ENCODE results near the gene CXCR2.
"Not testable (repeated sequence)": the region's sequence is repeated elsewhere in the genome, so short reads cannot be mapped to it uniquely, and the experiment has no call there.

CXCR2 gene

DNA sequence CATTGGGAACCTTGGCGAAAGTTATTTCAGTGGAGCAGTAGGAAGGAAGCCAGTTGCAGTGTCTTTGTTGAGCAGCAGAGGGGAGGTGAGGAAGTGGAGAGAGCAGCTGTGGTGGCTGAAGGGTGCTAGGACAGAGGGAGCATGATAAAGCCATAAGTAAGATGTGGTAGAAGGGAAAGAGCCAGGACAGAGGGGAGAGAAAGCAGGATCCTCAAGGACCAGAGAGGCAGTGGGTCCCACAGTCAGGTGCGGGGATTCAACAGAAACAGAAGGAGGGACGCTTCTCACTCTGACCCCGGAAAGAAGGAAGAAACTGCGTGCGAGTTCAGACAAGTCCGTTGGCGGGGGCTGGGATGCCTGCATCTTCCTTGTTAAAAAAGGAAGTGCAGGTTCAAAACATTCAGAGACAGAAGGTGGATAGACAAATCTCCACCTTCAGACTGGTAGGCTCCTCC is at the start of gene CXCR2:
Gene CXCR2, plus strand, starts transcription at position 403 of the 455 bp plus-strand sequence. CDS start 8,774 bp downstream, outside the sequence.
- DNase-seq (ENCODE audit: low spot score): no peak

DNA sequence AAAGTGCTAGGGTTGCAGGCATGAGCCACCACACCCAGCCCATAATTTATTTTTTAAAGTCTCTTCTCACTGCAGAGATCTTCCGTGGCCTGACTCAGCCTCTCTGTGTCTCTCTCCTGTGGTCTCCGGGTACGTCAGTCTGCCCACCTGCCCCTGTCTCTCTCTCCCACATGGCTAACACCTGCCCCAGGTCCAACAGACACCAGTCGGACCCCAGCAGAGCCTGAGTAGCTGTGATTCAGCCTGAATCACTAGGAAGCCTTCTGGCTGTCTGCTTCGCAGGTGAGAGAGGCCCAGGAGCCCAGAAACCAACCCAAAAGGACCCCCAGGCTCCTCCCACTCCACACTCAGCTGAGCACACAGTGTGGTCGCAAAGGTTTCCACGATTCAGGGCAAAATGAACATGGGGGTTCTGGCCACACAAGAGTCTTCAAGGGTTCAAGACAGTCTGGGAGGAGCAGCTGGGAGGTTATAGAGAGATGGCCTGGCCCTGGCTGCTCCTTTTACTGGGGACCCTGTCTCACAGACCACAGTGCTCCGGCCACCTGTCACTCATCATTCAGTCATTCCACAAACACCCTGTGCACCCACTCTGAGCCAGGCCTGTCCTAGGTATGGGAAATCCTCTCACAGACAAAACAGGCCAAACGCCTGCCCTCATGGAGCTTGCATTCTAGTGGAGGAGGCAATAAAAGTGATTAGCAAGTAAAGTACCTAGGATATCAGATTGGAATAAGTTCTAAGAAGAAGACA is 48.2 kb upstream of the CXCR2 start:
- DNase-seq (ENCODE audit: low spot score): no peak

DNA sequence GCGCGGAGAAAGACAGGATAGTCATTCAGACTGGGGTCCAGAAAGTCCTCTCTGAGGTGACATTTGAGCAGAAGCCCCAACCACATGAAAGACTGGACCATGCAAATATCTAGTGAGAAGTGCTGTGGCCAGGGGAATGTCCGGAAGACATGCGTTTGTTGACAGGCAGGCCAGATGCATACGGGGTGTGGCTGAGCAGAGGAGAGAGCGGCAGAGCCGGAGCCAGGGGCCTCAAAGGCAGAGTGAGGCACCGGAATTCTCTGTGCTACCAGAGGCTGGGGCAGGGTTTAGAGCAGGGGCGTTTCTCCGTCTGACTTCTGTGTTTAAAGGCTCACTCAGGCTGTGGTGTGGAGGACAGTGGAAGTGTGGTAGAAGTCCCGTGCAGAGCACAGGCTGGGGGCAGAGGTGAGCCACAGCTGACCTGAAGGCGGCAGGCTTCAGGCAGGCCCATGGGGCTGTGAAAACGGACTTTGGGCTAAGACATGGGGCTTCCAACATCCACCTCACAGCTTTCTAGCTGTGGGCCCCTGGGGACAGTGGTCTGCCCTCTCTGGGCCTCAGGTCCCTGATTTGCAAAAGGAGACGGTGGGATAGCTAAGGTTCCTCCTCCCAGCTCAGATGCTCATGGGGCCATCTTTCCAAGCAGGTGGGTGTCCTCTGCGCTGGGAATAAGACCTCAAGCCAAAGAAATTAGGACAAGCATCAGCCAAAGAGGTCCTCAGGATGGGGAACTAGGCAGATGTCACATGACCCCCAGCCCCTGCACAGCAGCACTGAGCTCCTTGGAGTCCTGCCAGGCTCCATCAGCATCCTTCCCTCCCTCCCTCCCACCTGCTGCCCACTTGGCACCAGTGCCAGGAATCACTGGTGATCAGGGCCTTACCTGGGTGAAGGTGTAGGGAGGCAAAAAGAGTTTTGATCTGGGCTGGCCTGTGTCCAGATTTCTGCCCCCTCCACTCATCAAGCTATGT is 45.6 kb upstream of the CXCR2 start:
- no peak for DNase-seq (ENCODE audit: low spot score)

DNA sequence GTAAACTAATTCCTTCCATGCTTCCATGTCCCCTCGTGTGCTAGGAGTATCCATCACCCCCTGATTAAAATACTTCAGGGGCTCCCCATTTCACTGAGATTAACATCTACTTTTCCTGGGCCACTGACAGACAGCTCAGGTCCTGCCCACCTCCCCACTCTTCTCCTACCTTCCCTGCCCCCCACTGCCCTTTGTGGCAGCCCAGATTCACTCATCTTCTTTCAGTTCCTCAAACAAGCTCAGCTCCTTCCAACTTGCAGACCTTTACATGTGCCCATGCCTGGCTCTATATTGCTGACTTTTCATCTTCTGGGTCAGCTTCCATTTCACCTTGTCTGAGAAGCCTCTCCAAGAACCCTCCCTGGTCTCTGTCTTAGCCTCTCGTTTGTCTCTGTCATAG is 44.8 kb upstream of the CXCR2 start:
- DNase-seq (ENCODE audit: low spot score): no peak

DNA sequence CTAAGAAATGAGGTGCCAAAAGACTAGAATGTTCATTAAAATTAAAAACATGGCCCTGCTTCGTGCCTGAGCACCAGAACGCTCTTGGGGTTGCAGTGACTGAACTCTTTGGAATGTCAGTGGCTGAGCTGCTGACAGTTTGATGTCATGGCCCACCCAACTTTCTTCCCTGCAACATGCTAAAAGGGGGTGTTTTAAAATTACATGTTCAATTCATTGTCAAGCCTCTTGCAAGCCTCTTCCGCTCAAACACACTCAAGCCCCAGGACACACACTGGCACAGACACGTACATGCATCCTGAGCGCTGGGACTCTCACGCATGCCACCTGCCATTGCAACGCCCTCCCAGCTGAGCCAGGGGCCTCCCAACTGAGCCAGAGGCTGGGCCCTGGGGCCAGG is 44.1 kb upstream of the CXCR2 start:
- DNase-seq (ENCODE audit: low spot score): no peak

DNA sequence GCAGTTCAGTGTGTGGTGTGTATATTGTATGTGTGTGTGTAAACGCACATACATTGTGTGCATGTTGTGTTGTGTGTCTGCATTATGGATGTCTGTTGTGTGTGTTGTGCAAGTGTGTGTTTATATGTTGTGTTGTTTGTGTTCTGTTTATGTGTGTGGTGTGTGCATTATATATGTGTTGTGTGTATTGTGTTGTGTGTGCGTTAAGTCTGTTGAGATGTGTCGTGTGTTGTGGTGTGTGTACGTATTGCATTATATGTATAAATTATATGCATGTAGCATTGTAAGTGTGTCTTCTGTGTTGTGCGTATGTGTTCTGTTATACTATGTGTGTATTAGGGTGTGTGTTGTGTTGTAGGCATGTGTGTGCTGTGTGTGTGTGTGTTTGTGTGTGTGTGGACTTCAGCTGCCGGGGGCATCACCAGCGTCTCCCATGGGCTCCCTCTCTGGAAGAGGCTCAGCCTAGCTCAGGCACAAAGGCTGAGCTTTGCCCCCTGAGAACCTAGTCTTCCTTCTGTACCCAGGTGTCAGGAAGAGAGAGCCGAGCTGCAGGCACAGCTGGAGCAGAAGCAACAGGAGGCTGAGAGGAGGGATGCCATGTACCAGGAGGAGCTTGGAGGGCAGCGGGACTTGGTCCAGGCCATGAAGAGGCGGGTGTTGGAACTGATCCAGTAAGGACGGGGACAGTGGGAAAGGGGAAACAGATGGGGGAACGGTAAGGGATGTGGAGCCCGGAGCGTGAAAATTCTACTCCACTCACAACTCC is 43.1 kb upstream of the CXCR2 start:
- DNase-seq (ENCODE audit: low spot score): no peak

DNA sequence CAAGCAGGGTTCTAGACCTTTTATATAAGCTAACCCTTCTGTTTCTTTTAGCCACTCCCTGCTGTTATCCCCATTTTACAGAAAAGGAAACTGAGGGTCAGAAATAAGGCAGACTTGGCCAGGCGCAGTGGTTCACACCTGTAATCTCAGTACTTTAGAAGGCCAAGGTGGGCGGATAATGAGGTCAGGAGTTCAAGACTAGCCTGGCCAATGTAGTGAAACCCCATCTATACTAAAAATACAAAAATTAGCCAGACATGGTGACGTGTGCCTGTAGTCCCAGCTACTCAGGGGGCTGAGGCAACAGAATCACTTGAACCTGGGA is 42.5 kb upstream of the CXCR2 start:
- DNase-seq (ENCODE audit: low spot score): no peak

DNA sequence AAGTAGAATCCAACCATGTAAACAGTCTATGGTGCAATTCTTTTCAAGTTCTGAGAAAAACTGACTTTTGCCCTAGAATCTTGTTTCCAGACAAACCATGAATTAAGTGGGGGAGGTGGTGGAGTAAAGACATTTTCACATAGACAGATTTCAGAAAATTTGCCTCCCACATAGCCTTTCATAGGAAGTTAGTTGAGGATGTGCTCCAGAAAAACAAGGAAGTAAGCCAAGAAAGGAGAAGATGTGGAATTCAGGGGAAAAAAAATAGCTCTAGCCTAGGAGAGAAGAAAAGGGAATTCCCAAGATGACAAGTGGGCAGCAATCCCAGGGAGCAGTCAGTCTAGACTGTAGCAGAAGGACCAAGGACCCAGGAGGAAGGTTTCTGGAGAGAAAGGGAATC is 39.4 kb upstream of the CXCR2 start:
- no peak for DNase-seq (ENCODE audit: low spot score)

DNA sequence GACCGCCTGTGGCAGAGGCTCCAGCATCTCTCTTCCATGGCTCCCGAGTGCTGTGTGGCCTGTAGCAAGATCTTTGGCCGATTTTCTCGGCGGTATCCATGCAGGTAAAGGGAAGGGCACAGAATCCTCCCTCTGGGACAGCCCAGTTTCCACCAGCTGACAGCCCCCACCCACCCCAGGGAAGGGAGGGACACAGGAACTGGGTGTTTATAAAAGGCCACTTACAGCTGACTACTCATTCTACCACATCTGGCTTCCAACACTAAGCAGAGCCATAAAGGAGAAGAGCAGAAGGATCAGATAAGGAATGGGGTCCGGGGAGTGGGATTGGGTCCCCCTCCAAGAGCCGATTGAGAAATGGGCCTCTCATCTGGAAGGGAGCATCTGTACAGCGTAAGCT is 36.6 kb upstream of the CXCR2 start:
- no peak for DNase-seq (ENCODE audit: low spot score)

DNA sequence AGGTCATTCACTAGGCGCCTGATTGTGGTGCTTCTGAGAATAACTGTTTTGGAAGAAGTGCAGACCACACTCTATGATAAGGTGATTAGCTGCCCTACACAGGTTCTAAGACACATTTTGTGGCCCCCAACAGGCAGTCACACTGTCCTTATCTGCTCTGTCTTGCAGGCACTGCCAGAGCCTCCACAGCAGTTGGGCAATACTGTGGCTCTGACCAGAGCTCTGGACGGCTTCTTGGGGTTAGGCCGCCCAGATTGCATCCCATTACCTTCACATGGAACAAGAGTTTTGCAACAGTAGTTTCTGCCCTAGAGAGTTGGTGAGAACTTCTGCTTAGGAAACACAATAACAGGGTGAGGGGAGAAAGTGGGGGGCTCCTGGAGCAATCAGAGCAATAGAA is 34.1 kb upstream of the CXCR2 start:
- DNase-seq (ENCODE audit: low spot score): no peak

DNA sequence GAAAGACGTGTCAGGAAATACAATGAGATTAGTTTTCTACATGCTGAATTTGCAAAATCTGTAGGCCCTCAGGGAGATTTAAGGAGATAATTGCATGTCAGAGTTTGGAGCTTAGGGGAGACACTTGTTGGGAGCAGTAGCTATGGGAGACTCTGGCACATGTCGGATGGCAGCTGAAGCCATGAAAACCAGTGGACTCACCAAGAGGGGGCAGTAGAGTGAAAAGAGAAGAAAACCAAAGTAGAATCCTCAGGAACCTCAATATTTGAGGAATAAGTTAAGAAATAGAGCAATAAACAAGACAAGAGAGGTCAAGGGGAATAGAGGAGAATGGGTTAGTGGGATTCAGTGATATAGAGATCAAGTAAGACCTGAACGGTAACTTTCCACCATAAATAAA is 31.9 kb upstream of the CXCR2 start:
- DNase-seq (ENCODE audit: low spot score): no peak

DNA sequence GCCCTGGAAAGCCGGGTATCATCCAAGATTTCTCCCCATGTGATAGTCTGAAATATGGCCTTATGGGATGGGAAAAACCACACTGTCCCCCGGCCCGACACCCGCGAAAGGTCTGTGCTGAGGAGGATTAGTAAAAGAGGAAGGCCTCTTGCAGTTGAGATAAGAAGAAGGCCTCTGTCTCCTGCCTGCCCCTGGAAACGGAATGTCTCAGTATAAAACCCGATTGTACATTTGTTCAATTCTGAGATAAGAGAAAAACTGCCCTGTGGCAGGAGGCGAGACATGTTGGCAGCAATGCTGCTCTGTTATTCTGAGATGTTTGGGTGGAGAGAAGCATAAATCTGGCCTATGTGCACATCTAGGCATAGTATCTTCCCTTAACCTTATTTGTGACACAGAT is 30.0 kb upstream of the CXCR2 start:
- DNase-seq (ENCODE audit: low spot score): no peak

DNA sequence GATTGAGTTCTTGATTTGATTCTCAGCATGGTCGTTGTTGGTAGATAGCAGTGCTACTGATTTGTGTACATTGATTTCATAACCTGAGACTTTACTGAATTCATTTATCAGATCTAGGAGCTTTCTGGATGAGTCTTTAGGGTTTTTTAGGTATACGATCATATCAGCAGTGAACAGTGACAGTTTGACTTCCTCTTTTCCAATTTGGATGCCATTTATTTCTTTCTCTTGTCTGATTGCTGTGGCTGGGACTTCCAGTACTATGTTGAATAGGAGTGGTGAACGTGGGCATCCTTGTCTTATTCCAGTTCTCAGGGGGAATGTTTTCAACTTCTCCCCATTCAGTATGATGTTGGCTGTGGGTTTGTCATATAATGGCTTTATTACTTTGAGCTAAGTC is 27.9 kb upstream of the CXCR2 start:
- no peak for DNase-seq (ENCODE audit: low spot score)

DNA sequence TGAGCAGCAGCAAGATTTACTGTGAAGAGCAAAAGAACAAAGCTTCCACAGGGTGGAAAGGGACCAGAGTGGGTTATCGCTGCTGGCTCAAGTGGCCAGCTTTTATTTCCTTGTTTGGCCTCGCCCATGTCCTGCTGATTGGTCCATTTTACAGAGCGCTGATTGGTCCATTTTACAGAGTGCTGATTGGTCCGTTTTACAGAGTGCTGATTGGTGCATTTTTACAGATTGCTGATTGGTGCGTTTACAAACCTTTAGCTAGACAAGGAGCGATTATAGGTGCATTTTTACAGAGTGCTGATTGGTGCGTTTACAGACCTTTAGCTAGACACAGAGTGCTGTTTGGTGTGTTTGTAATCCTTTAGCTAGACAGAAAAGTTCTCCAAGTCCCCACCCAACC is 17.0 kb upstream of the CXCR2 start:
- DNase-seq (ENCODE audit: low spot score): not testable (repeated sequence)

DNA sequence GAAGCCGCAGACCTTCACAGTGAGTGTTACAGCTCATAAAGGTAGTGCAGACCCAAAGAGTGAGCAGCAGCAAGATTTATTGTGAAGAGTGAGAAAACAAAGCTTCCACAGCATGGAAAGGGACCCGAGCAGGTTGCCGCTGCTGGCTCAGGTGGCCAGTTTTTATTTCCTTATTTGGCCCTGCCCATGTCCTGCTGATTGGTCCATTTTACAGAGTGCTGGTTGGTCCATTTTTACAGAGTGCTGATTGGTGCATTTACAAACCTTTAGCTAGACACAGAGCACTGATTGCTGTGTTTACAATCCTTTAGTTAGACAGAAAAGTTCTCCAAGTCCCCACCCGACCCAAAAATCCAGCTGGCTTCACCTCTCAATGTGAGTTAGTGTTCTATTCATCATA is 4.0 kb upstream of the CXCR2 start:
- DNase-seq (ENCODE audit: low spot score): not testable (repeated sequence)

DNA sequence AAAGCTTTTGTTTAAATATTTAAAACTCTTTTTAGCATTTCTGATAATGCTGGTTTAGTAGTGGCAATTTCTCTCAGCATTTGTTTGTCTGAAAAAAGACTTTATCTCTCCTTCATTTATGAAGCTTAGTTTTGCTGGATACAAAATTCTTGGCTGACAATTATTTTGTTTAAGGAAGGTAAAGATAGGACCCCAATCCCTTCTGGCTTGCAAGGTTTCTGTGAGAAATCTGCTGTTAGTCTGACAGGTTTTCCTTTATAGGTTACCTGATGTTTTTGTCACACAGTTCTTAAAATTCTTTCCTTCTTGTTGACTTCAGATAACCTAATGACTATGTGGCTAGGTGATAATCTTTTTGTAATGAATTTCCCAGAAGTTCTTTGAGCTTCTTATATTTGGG is 3.5 kb upstream of the CXCR2 start:
- DNase-seq (ENCODE audit: low spot score): not testable (repeated sequence)

DNA sequence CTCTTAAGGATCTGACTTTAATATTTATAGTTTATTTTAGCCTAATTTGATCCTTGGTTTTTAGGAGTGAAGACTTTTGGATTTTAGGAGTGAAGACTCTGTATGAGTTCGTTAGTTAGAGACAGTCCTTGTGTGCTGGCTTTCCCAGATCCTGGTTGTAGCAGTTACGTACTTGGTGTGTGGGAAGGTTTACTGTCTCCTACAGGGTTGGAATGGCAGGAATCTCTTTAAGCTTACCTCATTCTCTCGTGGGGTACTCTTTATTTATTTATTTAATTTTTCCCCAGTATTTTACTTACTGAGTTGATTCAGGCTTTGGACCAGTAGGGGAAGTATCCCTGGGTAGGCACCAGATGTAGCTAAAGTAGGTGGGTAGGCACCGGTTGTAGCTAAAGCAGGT is 1.8 kb upstream of the CXCR2 start:
- DNase-seq (ENCODE audit: low spot score): no peak

DNA sequence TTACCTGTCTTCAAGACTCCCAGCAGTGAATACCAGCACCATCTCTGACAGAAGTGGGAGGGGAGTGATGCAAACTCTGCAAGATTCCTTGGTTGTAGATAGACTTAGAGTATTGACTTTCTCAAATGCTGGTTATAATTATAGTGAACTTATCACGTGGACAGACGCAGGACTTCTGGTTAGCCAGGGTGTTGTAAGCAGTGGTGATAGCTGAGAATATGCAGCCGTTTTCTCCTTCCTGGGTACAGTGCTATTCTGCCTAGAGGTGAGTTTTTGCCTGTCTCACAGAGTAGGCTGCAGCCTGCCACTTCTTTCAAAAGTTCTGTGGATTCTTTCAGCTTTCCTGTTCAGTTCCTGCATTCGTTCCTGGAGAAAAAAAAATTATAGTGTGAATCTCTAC is 733 bp upstream of the CXCR2 start:
- DNase-seq (ENCODE audit: low spot score): no peak

DNA sequence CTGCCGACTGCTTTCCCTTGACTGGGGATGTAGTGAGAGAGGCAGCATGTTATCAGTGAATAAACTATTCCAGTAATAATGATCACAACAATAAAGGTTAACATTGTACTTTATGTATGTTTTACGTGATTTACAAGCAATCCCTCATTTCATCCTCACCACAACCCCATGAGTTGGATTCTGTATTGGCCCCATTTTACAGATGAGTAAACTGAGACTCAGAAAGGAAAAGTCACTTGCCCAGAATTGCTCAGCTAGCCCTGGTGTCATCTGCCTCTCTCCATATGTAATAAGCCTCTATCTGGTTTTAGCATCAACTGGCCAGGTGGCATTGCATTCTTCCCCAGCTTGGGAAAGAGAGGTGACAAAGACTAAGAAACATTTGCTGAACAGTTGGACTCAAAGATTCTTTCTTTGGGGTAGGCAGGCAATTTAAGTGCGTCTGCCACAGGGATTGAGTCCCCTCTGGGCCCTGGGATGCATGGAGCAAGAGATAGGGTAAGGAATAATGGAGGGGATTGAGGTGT is 2.2 kb downstream of the CXCR2 start:
- DNase-seq (ENCODE audit: low spot score): no peak

DNA sequence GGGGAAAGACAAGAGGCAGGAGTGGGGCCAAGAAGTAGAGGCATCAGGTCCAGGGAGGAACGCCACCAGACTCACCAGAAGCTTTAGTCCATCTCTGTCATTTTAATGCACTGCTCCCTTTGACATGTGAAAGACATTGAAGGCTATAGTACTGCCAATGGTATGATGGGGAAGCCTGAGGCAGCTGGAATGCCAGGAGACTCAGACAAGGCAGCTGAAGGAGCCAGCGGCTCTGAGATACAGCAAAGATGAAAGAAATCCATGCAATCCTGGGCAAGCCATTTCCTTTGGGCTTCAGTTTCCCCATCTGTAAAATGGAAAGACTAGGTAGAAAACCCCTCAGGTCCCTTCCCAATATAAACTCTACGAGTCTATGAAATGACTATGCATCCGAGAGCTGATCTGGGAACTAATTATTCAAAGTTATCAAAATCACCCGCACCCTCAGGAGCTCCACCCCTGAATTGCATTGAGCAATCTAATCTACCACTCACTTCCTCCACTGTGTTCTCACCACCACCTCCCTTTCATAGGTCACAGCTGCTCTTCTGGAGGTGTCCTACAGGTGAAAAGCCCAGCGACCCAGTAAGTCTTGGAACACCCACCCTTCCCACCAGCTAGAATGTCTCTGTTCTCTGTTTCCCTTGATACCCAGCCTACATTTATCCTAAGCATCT is 3.1 kb downstream of the CXCR2 start:
- DNase-seq (ENCODE audit: low spot score): no peak

DNA sequence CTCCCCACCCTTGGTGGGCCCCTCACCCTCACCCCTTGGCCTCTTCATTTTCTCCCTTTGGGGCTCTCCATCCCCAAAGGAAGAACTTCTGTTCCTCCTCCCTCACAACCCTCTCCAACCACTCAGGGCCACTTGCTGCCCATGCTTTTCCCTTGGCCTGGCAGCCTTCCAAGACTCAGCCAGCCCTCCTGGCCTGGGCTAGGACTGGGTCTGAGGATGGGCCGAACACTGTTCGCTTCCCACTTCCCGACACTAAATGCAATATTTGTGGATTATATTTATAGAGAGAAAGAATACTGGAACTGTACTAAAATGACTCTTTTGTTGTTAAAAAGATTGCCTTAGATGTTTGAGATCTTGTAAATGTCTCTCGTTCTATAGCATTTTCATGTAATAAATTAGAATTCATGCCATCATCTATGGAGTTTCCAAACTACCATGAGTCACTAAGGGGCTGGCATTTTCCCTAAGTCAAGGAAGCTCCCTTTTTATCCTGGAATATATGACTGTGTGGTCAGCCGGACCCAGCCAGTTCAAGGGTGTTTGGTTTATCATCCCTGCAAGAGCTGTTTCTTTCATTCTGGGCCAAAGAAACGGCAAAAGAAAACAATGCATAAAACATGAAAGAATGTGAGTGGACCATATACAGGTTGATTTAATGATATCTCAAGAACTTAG is 3.8 kb downstream of the CXCR2 start:
- no peak for DNase-seq (ENCODE audit: low spot score)

All from hematopoietic multipotent progenitor cell treated with erythropoietin and hydrocortisone succinate and interleukin-3 and kit ligand, for 17 days (in vitro differentiated cells).